GM04503 (cell line): ENCODE data around the gene CT45A8.
"Not testable (repeated sequence)": the region's sequence is repeated elsewhere in the genome, so short reads cannot be mapped to it uniquely, and the experiment has no call there.

Experiments used
- DNase-seq: peaks from one replicate; pipeline ENCODE4 v3.0.0-alpha.2; 2012; ENCODE audit warnings: low read depth

The CT45A8 gene

GRCh38 chrX:135854438-135854837 lies at the start of gene CT45A8:
Gene CT45A8 (minus strand): TSS chrX:135854538. CDS start chrX:135850783, 3,755 bp downstream.
- DNase-seq: not testable (repeated sequence)

- no peak for DNase-seq
Measured at GRCh38 chrX:135893294-135893817, 39.0 kb upstream of the CT45A8 start, which contains the start of the genes CT45A10 and SAGE1. Gene CT45A10 (minus strand): TSS chrX:135893444. CDS start chrX:135885344, 8,100 bp downstream. Gene SAGE1 (plus strand): TSS chrX:135893716. CDS start chrX:135896243, 2,527 bp downstream.

GRCh38 chrX:135892781-135893180 lies 38.4 kb upstream of the CT45A8 start:
- no peak for DNase-seq

GRCh38 chrX:135890087-135890585 lies 35.8 kb upstream of the CT45A8 start:
- no peak for DNase-seq

- DNase-seq: not testable (repeated sequence)
Measured at GRCh38 chrX:135888976-135889375, 34.6 kb upstream of the CT45A8 start.

- DNase-seq: not testable (repeated sequence)
Measured at GRCh38 chrX:135888230-135888629, 33.9 kb upstream of the CT45A8 start.

GRCh38 chrX:135882741-135883140 lies 28.4 kb upstream of the CT45A8 start:
- not testable (repeated sequence) for DNase-seq

GRCh38 chrX:135871712-135872111 lies 17.4 kb upstream of the CT45A8 start, which contains the start of gene CT45A9:
Gene CT45A9 (minus strand): TSS chrX:135871812. CDS start chrX:135868061, 3,751 bp downstream.
- DNase-seq: not testable (repeated sequence)

GRCh38 chrX:135837180-135837579 lies 17.2 kb downstream of the CT45A8 start, which contains the start of gene CT45A7:
Gene CT45A7 (minus strand): TSS chrX:135837280. CDS start chrX:135833533, 3,747 bp downstream.
- DNase-seq: not testable (repeated sequence)

- not testable (repeated sequence) for DNase-seq
Measured at GRCh38 chrX:135819912-135820311, 34.4 kb downstream of the CT45A8 start, which contains the start of gene CT45A2. Gene CT45A2 (minus strand): TSS chrX:135820012. CDS start chrX:135816265, 3,747 bp downstream.

- not testable (repeated sequence) for DNase-seq
Measured at GRCh38 chrX:135802687-135803086, 51.7 kb downstream of the CT45A8 start, which contains the start of gene CT45A6. Gene CT45A6 (minus strand): TSS chrX:135802787. CDS start chrX:135798993, 3,794 bp downstream.
